Stimulated activated CD8-positive, alpha-beta memory T cell treated with anti-CD3 and anti-CD28 coated beads, Interleukin-12 subunit alpha, Interleukin-12 subunit beta, amount 100 ng/mL, for 1 hour (primary cell): ENCODE data around the gene BLOC1S3.
"Not testable (repeated sequence)": the region's sequence is repeated elsewhere in the genome, so short reads cannot be mapped to it uniquely, and the experiment has no call there.

Experiments used
- DNase-seq: peaks from one replicate; pipeline ENCODE4 v3.0.0-alpha.2; 2020; ENCODE audit warnings: low read depth

BLOC1S3 gene

DNA sequence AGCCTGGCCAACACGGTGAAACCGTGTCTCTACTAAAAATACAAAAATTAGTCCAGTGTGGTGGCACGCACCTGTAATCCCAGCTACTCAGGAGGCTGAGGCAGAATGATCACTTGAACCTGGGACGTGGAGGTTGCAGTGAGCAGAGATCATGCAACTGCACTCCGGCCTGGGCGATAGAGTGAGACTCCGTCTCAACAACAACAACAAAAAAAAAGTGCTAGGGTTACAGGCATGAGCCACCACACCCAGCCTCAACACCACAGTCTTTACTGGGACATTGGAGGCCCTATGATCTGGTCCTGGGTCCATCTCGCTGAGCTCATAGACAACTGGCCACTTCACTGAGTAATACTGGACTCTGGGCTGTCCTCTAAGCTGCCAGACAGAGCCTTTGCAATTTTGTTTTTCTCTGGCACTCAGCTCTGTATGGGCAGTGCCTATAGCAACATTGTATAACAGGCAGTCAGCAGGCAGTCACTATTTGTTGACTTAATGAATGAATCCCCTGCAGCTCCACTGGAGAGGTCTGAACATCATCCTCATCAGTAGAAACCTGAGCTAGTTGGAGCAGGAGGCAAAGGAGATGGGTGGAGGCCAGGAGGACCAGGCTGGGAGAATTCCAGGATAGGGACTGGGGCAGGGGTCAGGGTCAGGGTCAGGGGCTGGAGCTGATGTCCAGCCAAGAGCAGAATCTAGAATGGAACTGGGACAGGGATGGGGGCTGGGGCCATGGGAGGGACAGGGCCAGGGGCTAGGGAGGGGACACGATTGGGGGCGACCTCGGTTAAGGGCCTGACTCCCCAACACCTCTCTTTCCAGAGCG is 8.1 kb downstream of the BLOC1S3 start:
- no peak for DNase-seq

- DNase-seq: no peak
These were observed 9.0 kb downstream of the BLOC1S3 start for GRCh38 chr19:45187421-45188100.

- DNase-seq: no peak
These were observed 11.4 kb downstream of the BLOC1S3 start for GRCh38 chr19:45189971-45190370.

GRCh38 chr19:45191375-45191774 is 12.8 kb downstream of the BLOC1S3 start:
- no peak for DNase-seq

GRCh38 chr19:45195764-45196163 is 17.2 kb downstream of the BLOC1S3 start:
- DNase-seq: no peak

DNA sequence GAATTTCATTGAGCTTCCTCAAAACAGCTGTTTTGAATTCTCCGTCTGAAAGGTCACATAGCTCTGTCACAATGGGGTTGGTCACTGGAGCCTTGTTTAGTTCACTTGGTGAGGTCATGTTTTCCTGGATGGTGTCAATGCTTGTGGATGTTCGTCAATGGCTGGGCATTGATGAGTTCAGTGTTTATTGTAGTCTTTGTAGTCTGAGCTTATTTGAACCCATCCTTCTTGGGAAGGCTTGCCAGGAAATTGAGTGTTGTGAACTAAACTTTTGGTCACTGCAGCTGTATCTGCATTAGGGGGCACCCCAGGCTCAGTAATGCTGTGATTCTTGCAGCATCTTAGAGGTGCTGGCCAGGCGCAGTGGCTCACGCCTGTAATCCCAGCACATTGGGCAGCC is 22.0 kb downstream of the BLOC1S3 start:
- DNase-seq: no peak

GRCh38 chr19:45202637-45203036 is 24.1 kb downstream of the BLOC1S3 start:
- no peak for DNase-seq

- no peak for DNase-seq
These were observed 27.2 kb downstream of the BLOC1S3 start for GRCh38 chr19:45205810-45206209.

GRCh38 chr19:45206328-45206727 is 27.7 kb downstream of the BLOC1S3 start:
- no peak for DNase-seq

- DNase-seq: no peak
These were observed 33.3 kb downstream of the BLOC1S3 start for GRCh38 chr19:45211751-45212381.

GRCh38 chr19:45213031-45213430 is 34.4 kb downstream of the BLOC1S3 start:
- DNase-seq: no peak

- DNase-seq: no peak
These were observed 37.0 kb downstream of the BLOC1S3 start for GRCh38 chr19:45215391-45216191.

- no peak for DNase-seq
These were observed 38.1 kb downstream of the BLOC1S3 start for GRCh38 chr19:45216667-45217066.

GRCh38 chr19:45217193-45217956 is 38.8 kb downstream of the BLOC1S3 start:
- DNase-seq: no peak

DNA sequence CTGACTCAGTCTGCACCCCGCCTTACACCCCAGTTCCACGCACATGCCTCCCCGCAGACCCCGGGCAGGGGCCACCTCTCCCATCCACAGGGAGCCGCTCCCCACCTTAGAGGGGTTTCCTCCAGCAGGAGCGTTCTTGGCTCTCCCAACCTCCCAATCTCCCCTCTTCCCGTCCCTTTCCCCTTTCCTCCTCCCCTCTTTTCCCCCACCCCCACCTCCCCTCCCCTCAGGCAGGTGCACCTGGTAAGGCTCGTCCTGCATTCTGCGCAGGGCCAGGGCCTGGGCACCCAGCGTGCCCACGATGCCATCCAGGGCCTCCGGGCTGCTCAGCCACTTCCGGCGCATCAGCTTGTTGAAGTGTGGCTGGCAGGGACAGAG is 39.4 kb downstream of the BLOC1S3 start:
- DNase-seq: no peak

- no peak for DNase-seq
These were observed 39.8 kb downstream of the BLOC1S3 start for GRCh38 chr19:45218426-45218825.

DNA sequence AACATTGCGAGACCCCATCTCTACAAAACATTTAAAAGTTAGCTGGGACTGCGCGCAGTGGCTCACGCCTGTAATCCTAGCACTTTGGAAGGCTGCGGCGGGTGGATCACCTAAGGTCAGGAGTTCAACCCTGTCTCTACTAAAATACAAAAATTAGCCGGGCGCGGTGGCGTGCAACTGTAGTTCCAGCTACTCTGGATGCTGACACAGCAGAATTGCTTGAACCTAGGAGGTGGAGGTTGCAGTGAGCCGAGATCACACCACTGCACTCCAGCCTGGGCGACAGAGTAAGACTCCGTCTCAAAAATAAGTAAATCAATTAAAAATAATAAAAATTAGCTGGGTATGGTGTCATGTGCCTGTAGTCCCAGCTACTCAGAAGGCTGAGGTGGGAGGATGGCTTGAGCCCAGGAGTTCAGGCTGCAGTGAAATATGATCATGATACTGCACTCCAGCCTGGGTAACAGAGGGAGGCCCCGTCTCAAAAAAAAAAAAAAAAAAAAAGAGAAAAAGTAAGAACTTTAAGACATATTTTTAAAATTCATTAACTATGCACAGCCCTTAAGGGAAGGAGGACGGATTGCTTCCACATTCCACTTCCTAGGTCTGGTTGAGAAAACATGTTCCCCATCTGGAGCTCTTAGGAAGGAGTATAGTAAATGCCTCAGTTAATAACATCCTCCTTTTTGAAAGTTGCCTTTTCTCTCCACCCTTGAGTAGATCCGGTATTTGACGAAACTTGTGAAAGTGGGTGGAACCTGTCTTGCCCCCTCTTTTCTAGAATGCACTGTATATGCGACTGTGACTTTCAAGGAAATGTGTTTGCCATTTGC is 40.5 kb downstream of the BLOC1S3 start:
- DNase-seq: no peak

- DNase-seq: no peak
These were observed 44.1 kb downstream of the BLOC1S3 start for GRCh38 chr19:45222724-45223123.

DNA sequence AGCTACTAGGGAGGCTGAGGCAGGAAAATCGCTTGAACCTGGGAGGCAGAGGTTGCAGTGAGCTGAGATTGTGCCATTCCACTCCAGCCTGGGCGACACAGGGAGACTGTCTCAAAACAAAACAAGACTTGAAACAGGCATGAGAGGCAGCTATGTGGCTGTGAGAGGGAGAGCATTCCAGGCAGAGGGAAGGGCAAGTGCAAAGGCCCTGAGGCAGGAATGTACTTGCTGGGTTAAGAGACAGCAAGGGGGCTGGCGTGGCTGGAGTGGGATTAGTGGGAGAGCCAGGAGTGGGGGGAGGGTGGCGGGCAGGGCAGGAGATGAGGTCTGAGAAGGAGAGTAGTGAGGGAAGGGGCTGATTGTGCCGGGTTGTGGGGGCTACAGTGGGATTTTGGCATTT is 45.3 kb downstream of the BLOC1S3 start:
- no peak for DNase-seq

- DNase-seq: no peak
These were observed 46.1 kb downstream of the BLOC1S3 start for GRCh38 chr19:45224645-45225044.

DNA sequence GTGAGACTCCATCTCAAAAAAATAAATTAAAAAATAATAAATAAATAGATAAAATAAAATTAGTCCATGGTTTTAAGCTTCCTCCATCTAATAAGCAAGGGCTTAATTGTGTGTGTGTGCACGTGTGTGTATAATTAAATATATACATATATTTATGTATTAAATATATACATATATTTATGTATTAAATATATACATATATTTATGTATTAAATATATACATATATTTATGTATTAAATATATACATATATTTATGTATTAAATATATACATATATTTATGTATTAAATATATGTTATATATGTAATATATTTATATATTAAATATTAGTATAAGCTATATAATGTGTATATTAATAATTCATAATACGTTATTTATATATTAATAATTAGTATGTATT is 50.5 kb downstream of the BLOC1S3 start:
- DNase-seq: not testable (repeated sequence)
